Measurements from ENCODE around the gene CRHBP.
"Not testable (repeated sequence)": the region's sequence is repeated elsewhere in the genome, so short reads cannot be mapped to it uniquely, and the experiment has no call there.

CRHBP gene, protein sequence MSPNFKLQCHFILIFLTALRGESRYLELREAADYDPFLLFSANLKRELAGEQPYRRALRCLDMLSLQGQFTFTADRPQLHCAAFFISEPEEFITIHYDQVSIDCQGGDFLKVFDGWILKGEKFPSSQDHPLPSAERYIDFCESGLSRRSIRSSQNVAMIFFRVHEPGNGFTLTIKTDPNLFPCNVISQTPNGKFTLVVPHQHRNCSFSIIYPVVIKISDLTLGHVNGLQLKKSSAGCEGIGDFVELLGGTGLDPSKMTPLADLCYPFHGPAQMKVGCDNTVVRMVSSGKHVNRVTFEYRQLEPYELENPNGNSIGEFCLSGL

DNA sequence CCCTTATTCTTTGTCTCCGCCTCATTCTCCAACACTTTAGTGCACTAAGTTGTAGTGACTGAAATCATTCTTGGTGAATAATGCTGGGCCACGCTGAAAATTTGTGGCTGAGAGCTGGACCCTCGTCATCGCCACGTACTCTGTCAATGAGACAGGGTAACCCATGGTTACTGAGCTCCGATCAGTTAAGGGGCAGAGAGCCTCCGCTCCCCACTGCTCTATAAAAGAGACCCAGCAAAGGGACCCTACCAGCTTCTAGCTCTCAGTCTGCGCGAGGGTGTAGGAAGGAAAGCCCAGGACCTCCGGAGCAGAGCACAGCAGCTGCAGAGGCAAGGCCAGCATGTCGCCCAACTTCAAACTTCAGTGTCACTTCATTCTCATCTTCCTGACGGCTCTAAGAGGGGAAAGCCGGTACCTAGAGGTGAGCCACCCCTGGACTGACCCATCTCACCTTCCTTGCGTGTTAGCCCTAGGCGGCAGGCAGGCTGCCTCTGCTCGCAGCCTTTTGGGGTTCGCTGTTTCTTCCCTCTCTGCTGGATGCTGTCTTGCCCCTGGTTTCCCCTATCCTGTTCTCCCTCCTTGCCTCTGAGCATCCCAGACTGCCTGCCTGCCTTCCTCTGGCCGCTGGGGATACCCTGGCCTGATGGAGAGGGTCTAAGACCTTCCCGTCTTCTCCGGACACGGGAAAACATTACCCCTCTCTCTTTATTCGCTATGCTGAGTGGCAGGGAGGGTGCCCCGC is at the start of gene CRHBP:
Gene CRHBP (plus strand): TSS at position 251 of the 742 bp plus-strand sequence. CDS start 90 bp downstream, at position 341.
- FAIRE-seq = no peak

DNA sequence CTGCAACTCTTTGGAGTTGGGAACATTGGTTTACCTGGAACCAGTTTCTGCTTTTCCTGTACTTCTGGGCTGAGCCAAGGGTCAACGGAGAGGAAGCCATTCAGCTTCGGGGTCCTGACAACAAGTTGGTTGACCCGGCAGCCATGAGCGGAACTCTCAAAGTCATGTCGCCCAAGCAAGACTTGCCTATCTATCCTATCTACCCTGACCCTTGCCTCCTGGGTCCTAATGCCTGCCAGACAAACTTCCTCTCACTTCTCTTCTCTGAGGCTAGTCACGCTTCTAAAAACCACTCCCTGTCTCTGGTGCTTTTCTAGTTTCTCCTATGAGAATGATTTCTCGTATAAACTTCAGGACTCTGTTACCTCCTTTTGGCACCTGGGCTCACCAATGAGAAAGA is 44.7 kb upstream of the CRHBP start:
- FAIRE-seq = no peak

DNA sequence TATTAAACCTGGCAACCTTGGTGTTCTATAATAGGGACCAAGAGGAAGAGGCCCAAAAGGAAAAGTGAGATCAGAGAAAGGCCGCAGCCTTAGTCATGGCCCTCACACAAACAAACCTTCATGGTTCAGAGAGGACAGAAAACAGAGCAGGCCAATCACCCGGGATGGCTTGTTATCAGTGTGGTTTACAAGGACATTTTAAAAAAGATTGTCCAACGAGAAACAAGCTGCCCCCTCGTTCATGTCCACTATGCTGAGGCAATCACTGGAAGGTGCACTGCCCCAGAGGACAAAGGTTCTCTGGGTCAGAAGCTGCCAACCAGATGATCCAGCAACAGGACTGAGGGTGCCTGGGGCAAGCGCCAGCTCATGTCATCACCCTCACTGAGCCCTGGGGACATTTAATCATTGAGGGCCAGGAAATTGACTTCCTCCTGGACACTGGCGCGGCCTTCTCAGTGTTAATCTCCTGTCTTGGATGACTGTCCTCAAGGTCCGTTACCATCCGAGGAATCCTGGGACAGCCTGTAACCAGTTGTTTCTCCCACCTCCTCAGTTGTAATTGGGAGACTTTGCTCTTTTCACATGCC is 42.4 kb upstream of the CRHBP start:
- not testable (repeated sequence) for FAIRE-seq

DNA sequence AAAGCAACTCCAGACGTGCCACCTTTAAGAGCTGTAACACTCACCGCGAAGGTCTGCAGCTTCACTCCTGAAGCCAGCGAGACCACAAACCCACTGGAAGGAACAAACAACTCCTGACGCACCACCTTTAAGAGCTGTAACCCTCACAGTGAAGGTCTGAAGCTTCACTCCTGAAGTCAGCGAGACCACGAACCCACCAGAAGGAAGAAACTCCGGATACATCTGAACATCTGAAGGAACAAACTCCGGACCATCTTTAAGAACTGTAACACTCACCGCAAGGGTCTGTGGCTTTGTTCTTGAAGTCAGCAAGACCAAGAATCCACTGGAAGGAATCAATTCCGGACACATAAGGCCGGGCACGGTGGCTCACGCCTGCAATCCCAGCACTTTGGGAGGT is 38.2 kb upstream of the CRHBP start:
- not testable (repeated sequence) for FAIRE-seq

DNA sequence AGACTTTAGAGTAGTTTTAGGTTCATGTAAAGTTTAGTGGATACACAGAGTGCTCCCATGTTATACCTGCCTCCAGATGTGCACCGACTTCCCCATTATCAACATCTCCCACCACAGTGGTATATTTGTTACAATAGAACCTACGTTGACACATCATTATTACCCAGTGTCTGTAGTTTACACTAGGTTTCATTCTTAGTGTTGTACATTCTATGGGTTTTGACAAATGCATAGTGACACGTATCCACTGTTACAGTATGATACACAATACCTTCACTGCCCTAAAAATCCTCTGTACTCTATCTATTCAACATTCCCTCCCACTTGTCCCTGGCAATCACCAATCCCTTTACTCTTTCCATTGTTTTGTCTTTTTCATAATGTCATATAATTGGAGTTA is 34.3 kb upstream of the CRHBP start:
- FAIRE-seq = no peak

DNA sequence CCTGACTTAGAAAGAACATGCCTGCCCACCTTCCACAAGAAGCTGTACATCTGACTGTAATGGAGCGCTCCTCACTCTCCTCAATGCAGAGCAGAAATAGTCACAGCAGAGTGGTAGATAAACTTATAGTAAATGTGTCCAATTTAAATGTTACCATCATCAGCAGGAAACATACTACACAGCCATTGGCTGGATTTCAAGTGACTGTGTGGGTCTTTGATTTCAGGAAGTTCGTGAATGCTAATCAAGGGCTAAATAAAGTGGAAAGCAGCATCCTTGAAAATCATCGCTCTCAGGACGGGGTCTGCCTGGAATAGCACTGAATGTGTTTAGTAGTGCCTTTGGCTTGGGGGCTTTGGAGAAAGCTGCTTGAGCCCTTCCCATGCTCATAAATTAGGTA is 32.4 kb upstream of the CRHBP start:
- FAIRE-seq = no peak

DNA sequence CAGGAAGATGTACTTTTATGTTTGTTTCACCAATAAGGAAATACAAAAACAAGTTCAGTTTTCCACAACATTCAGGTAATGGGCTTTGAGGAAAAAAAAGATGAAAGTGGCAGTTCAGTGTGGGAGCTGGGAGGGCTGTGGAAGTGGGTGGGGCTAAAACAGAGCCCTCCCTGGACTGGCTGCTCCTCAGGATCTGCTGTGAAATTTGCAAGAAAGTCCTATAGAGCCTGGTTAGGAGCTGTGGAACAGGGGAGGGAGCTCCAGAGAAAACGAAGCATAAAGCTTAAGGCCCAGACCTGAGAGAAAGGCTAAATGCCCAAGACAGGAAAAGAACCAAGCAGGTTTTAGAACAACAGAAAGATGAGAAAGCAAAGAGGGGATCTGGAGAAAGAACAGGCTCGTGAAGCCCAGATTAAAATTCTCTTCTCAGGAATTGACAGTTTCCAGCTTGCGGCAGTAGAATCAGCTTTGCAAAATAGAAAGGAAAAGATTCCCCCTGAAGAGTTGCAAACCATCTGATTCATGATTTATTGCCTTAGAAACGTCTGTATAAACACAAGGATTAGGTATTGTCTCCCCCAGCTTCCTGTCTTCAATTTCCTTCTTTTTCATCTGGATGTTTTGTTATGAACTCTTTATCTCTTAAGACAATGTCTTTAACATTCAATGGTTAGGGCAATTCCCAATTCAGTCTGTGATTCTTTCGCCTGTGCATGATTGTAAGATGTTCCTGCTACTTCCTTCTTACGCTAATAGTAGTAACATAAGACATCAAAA is 26.3 kb upstream of the CRHBP start:
- FAIRE-seq = no peak

DNA sequence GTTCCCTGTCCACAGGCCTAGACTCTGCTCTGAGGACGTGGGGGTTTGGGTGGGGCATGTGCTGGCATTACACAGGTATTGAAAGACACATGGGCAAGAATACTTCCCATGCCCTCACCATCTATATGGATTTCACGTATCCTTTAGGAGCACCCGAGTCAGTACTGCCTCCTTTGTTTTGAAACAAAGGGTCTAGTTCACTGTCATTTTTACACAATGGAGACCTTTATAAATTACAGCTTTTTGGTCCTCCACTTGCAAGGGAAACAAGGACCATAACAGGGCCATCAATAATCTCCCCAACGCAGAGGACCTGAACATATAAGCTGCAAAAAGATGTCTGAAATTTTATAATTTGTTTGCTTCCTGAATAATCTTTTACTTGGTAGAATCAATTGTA is 24.9 kb upstream of the CRHBP start:
- FAIRE-seq = no peak

DNA sequence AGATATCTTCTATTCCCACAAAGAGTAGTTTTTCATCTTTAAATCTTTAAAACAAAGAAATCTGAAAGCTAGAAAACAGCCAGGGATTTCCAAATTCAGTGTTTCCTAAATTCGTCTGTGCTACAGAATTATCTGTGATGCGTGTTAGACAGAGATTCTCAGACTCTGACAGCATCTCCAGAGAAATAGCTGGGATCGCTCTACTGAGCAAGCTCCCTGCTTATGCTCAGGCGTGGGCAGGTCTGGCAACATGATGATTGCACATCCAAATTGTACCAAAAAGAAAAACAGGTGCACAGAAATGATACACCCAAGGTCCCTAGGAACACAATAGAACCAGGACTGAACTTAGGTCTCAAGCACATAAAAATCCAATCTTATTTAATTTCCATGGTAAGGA is 22.8 kb upstream of the CRHBP start:
- FAIRE-seq = no peak

DNA sequence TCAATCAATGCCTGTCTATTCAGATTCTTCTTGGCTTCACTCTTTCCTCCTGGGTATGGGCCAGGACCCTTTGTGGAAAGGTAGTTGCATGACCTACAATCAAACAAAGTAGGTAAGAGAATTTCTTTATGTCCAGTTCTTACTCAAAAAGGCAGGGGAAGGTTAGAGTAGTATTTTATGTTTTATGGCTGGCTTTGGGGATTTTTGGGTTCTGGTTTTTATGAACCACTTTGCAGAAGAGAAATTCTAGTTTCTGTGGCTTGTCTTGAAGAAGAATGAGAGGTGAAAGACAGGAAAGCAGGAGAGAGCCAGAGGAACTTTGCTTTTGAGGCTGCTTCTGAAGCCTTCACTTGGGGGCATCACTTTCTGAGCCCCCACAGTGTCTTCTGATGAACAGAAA is 14.7 kb upstream of the CRHBP start:
- no peak for FAIRE-seq

DNA sequence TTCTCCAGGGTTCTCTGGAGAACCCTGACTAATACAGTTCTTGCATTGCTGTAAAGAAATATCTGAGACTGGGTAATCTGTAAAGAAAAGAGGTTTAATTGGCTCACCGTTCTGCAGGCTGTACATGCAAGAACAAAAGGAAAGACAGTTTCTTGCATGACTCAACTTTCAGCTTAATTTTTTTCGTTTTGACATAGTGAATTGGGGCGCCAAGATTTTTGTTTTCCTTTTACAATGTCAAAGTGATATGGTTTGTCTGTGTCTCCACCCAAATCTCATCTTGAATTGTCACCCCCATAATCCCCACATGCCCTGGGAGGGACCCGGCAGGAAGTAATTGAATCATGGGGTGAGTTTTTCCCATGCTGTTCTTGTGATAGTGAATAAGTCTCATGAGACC is 11.8 kb upstream of the CRHBP start:
- no peak for FAIRE-seq

DNA sequence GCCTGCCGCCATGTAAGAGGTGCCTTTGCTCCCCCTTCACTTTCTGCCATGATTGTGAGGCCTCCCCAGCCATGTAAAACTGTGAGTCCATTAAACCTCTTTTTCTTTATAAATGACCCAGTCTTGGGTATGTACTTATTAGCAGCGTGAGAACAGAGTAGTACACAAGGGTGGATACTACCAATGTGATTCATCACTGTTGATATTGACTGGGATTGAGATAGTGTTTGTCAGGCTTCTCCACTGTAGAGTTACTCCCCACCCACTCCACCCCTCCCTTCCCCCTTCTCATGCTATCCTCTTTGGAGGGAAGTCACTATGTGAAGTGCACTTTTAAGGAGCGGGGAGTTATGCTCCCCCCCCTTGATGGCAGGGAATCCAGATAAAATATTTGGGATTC is 11.4 kb upstream of the CRHBP start:
- FAIRE-seq = no peak

DNA sequence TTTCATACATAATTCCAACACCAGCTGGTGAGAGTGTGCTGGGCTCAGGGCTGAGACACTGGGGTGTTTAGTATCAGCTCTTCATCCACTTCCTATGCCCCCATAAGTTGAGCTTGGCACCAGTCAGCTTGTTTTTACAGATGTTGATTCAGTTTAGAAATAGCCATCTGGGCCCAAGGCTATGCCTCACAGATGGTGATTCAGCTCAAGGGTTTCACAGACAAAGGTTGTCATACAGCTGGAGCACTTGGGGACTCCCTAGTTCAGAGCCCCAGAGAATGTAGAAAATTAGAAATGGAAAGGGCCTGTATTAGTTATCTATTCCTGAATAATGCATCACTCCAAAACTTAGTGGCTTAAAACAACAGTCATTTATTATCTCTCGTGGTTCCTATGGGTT is 10.3 kb upstream of the CRHBP start:
- no peak for FAIRE-seq

DNA sequence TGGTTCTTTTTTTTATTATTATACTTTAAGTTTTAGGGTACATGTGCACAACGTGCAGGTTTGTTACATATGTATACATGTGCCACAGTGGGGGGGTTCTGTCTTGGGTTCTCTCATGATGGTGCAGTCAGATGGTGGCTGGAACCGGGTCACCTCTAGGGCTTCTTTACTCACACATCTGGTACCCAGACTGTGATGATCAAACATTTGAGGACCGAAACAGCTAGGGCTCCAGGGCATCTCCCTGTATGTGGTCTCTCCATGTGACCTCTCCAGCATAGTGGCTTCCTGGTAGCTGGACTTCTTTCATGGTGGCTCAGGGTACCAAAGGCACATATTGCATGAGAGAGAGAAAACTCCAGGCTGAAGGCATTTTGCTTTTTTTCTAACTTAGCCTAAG is 9.8 kb upstream of the CRHBP start:
- FAIRE-seq = no peak

DNA sequence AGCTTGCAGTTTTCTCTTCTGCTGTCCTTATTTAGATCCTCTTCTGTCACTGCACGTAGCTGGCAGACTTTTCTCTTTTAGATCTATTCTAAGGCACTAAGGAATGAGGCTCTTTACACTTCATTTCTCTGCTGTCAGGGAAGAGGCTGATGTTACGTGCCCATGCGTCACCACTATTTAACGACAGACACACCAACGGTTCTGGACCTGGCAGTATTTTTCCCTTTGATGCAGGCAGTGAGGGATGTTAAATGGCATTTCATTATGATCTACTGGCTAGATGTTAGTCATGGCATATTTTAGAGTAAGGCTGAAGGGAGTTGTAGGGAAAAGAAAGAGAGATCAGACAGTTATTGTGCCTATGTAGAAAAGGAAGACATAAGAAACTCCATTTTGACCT is 8.2 kb upstream of the CRHBP start:
- FAIRE-seq = no peak

DNA sequence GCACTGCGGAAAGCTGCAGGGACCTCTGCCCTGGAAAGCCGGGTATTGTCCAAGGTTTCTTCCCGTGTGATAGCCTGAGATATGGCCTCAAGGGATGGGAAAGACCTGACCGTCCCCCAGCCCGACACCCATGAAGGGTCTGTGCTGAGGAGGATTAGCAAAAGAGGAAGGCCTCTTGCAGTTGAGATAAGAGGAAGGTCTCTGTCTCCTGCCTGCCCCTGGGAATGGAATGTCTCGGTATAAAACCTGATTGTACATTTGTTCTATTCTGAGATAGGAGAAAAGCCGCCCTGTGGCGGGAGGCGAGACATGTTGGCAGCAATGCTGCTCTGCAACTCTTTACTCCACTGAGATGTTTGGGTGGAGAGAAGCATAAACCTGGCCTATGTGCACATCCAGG is 7.6 kb upstream of the CRHBP start:
- FAIRE-seq = not testable (repeated sequence)

DNA sequence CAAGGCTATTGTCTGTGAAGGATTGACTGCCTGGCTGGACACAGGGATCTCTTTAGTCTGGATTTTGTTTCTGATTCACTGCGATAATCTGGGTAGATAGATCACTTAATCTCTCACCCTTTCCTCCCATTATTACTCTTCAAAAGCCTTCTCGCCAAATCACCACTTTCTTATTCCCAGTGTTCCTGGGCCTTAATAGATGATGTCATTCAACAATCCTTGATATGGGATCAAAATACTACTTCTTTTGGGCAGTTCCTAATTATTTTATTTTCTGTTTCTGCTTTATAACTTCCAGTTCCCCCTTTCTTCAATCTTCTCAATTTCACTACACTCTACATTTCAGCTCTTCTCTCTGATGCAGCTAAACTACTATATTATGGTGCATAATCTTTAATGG is 6.8 kb upstream of the CRHBP start:
- no peak for FAIRE-seq

DNA sequence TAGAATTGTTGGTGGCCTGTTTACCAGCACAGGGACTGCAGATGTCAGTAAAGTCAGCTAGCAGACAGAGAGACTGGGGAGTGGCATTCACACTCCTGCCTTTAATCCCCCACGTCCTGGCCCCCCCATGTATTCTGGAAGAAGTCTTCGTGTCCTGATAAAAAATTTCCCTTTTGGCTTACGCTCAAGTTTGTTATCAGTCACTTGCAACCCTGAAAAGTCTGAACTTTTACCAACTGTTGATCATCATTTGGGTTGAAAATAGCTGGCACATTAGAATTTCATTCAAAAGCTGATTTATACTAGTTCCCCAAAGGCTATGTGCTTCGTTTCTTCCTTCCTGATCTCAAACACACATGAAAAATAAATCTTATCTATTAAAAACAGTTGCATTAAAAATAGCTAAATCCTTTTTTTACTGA is 5.8 kb upstream of the CRHBP start:
- no peak for FAIRE-seq

DNA sequence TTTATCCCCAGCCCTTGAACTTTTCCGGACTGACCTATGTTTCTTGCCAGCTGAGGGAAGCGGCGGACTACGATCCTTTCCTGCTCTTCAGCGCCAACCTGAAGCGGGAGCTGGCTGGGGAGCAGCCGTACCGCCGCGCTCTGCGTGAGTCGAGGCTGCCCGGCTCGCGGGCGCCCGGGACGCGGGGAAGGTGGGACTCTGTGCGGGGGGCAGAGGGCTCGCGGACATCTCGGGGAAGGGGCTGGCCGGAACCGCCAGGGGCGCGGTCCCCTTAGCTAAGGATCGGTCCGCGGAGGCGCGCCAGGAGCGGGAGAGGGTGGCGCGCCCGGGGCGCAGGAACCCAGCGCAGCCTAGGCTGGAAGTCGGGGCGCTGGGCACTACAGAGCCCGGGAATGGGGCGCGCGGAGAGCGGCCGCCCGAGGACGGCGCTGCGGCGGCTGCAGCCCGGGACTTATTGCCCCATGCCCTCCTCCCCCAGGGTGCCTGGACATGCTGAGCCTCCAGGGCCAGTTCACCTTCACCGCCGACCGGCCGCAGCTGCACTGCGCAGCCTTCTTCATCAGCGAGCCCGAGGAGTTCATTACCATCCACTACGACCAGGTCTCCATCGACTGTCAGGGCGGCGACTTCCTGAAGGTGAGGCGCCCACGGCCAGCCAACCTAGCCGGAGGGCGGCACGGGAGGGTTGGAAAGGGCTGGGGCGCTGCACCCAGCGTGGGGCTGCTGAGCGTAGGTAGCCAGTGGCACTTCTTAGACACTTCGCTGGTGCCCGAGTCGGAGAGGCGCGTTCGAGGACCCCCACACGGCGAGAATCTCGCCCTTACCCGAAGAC is 922 bp downstream of the CRHBP start:
- FAIRE-seq = no peak

DNA sequence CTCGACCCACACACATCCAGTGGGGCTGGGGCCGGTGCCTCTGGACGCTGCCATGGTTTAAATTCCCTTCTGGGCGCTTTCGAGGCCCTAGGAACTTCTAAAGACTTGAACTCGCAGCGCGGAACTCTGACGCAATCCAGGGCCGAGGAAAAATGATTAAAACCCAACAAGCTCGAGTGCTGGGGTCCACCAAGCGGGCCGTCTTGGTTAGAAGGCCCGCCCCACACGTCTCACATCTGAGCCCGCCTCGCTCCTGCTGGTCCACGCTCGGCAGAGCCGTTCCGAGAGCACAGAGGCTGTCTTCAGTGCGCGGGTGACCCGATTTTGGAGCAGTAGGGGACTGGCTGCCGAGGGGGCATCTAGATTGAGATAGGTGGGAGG is 1.5 kb downstream of the CRHBP start:
- no peak for FAIRE-seq

DNA sequence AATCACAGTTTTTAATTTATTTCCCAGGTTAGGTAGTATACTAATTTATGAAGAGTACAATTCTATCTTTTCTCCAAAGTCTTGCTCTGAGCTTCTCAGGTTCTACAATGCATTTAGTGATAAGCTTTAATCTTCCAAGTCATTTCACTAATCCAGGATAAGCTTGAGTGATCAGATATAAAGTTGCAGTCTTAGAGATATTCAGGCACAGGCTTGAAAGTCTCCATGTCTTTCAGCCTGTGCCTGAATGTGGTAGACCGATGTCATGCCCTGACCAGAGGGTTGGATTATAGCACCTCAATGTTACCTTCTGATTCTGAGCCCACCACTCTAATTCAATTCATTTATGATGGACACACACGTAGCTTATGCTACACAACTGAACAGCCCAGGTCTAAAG is 3.2 kb downstream of the CRHBP start:
- no peak for FAIRE-seq

DNA sequence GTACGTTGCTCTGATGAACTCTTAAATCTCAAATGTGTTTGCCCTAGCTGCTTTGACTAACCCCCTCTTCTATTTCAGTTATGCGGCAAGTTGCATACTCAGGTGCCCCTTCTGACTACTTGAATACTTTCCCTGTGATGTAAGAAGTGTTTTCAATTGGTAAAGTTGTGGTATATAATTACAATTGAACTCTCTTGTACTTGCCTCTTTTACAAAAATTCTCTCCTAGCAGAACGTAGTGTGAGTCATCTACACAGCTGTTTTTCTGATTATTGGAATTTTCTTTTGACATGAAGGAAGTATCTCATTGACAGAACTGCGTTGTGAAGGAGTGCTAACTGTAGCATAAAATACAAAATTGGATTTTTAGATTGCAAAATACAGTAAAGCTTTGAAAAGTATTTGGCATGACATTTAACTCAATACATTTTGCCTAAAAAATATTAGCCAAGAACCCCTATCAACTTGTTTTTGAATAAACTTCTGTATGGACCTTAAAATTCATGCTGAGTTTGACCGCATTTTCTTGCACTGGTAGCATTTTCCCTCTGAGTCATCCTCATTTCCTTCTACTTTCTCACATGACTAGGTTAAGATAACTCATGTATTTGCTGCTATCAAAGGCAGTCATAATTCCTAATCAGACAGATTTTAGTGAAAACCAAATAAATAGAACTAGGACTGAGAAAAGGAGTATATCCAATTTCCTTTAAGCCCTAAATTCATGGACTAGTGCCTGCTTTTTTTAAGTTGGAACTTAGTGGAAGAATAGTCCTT is 6.3 kb downstream of the CRHBP start:
- no peak for FAIRE-seq
